ENCODE data around the gene KBTBD12. TPM values are rescaled to one million over a fixed set of nuclear protein-coding genes. Genes with fewer than 3 reads are reported as not detected.
"Not testable (repeated sequence)": the region's sequence is repeated elsewhere in the genome, so short reads cannot be mapped to it uniquely, and the experiment has no call there.

KBTBD12 gene, protein sequence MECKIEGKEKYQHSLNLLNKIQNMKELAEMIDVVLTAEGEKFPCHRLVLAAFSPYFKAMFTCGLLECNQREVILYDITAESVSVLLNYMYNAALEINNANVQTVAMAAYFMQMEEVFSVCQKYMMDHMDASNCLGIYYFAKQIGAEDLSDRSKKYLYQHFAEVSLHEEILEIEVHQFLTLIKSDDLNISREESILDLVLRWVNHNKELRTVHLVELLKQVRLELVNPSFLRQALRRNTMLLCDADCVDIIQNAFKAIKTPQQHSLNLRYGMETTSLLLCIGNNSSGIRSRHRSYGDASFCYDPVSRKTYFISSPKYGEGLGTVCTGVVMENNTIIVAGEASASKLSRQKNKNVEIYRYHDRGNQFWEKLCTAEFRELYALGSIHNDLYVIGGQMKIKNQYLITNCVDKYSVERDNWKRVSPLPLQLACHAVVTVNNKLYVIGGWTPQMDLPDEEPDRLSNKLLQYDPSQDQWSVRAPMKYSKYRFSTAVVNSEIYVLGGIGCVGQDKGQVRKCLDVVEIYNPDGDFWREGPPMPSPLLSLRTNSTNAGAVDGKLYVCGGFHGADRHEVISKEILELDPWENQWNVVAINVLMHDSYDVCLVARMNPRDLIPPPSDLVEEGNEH
- not detected for total RNA-seq

DNA sequence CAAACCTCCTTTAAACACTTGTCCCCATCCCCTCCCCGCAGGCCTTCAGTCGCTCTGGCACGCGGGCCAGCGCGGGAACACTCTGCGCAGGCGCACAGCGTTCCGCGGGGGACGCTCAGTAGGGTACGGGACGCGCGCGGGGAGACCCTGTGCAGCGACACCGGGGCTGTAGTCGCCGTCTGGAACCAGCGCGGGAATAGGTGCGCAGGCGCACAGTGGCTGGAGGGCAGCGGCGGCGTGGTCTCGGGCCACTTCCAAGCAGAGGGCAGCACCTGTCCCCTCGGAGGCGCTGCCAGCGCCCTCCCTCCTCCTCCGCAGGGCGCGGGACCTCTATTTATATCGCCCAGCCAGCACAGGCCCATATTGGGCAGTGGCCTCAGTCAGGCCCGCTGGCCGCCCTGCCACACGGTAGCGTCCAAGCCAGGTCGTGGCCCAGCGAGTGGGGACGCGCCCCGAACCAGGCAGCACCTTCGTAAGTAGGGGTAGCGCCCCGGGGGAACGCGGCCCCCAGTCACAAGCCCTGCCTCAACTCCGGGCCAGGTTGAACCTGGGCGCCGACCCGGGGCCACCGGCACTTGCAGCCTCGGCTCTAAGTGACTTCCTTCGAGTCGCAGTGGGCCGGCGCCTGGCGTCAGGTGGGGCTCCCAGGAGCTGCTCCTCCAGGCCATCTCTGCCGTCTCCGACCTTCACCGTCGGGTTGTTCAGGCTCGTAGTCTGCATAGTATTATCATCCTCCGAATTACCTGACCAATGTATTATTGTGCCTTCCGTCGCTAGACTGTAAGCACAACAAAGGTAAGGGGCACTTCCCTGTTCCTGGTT lies at the start of gene KBTBD12:
Gene KBTBD12 (plus strand): TSS at position 118 of the 822 bp plus-strand sequence. CDS start 7,830 bp downstream, outside the sequence.
- no peak for DNase-seq
- Mint-ChIP-seq H3K36me3 (ENCODE audit: low read depth) (no peaks in the 10 kb centered on the region), H3K4me1 (ENCODE audit: low read depth) (peaks cover 6% of the 10 kb centered on the region), H3K9me3 (no peaks in the 10 kb centered on the region), H3K27ac (no peak within 1 kb of the TSS), H3K27me3 (ENCODE audit: low read depth) (peaks cover 36% of the 10 kb centered on the region), H3K4me3 (no peak within 1 kb of the TSS)
- intact Hi-C loops (cut with micrococcal nuclease) = no loop called here
- CTCF ChIA-PET = no interaction called here

DNA sequence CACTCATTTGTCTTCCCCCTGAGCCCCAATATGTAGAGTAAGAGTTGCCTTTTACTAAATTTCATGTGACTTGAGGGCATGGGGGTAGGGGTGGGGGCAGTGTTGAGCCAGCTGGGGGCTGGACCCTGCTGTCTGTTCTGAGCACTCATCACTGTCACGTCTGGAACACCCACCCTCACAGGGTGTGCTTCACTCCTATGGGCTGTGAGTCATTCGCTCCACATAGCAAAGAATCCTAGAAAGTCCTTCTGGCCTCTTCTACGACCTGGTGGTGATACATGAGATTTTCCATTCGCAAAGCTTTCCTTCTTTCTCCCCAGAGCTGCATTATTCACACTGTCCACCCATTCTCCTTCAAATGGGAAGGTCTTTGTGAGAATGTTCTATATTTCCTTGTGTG lies 49.1 kb upstream of the KBTBD12 start:
- Mint-ChIP-seq H3K27ac (no peak overlapping the region), H3K36me3 (ENCODE audit: low read depth) (no peaks in the 10 kb centered on the region), H3K9me3 (no peaks in the 10 kb centered on the region), H3K4me1 (ENCODE audit: low read depth) (no peaks in the 10 kb centered on the region), H3K4me3 (no peak overlapping the region), H3K27me3 (ENCODE audit: low read depth) (peaks cover 2% of the 10 kb centered on the region)
- intact Hi-C loops (cut with micrococcal nuclease) = no loop called here
- no peak for DNase-seq
- CTCF ChIA-PET = no interaction called here

DNA sequence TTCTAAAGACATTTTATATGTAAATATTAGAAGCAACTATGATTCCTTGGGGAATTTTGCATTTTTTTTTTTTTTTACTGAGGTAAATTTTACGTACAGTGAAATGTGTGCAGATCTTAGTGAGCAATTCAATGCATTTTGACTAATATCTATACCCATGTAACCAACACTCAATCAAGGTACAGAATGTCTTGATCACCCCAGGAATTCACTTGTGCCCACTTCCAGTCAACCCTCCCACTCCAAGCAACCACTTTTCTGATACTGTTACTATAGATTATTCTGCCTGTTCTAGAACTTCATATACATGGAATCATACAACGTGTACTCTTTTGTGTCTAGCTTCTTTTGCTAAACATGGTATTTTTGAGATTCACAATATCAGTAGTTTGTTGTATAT lies 47.6 kb upstream of the KBTBD12 start:
- Mint-ChIP-seq H3K27me3 (ENCODE audit: low read depth) (peaks cover 3% of the 10 kb centered on the region), H3K36me3 (ENCODE audit: low read depth) (no peaks in the 10 kb centered on the region), H3K9me3 (no peaks in the 10 kb centered on the region), H3K4me3 (no peak overlapping the region), H3K27ac (no peak overlapping the region), H3K4me1 (ENCODE audit: low read depth) (no peaks in the 10 kb centered on the region)
- CTCF ChIA-PET = no interaction called here
- intact Hi-C loops (cut with micrococcal nuclease) = no loop called here
- DNase-seq = no peak

DNA sequence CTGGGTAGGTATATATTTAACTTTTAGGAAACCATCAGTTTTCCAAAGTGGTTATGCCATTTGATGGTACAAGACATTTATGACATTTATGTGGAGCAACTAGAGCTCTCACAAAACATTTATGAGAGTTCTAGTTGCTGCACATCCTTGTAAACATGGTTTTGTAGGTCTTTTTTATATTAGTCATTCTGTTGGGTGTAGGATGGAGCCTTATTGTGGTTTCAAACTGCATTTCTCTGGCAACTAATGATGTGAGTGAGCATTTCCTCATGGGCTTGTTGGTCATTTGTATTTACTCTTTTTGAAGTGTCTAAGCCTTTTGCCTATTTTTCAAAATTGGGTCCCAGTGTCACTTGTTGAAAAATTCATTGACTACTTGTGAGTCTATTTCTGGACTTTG lies 47.0 kb upstream of the KBTBD12 start:
- Mint-ChIP-seq H3K4me1 (ENCODE audit: low read depth) (no peaks in the 10 kb centered on the region), H3K27me3 (ENCODE audit: low read depth) (peaks cover 3% of the 10 kb centered on the region), H3K27ac (no peak overlapping the region)

DNA sequence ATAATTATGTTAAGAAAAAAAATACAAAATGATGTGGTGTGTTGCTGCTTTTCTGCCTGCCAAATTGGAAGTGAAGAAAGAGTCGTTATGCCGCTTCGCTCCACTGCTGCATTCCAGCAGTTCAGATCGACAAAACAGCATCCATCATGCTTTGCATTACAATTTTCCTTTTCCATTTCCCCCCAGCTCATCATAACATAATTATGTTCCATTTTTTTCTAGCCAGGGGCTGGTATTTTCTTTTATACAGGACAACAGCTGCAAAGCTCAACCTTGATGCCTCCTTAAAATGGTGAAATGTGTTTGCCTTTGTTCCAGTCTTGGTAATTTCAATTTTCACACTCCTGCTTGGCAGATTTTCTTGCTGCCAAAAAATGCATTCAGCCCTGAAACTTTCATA lies 44.9 kb upstream of the KBTBD12 start:
- Mint-ChIP-seq H3K27ac (no peak overlapping the region), H3K4me3 (no peak overlapping the region), H3K4me1 (ENCODE audit: low read depth) (no peaks in the 10 kb centered on the region), H3K27me3 (ENCODE audit: low read depth) (peaks cover 3% of the 10 kb centered on the region), H3K36me3 (ENCODE audit: low read depth) (no peaks in the 10 kb centered on the region), H3K9me3 (no peaks in the 10 kb centered on the region)
- CTCF ChIA-PET = no interaction called here
- DNase-seq = no peak
- intact Hi-C loops (cut with micrococcal nuclease) = no loop called here

More for the DNA sequence above, 47.0 kb upstream of the KBTBD12 start:
- intact Hi-C loops (cut with micrococcal nuclease) = no loop called here
- no peak overlapping the region for H3K4me3 Mint-ChIP-seq
- H3K9me3 Mint-ChIP-seq = no peaks in the 10 kb centered on the region
- CTCF ChIA-PET = no interaction called here
- DNase-seq = no peak
- no peaks in the 10 kb centered on the region for H3K36me3 Mint-ChIP-seq (ENCODE audit: low read depth)

DNA sequence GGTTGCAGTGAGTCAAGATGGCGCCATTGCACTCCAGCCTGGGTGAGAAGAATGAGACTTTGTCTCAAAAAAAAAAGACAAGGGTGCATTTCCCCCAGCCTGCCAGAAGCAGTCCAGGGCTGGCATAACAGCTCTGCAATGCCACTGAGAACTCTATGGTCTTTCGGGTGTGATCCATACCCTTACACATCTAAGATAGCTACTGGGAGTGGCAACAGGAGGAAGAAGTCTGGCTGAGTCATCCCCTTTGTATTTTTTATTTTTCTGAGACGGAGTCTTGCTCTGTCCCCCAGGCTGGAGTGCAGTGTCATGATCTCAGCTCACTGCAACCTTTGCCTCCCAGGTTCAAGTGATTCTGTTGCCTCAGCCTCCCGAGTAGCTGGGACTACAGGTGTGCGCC lies 40.9 kb upstream of the KBTBD12 start:
- H3K9me3 Mint-ChIP-seq; H3K27me3 Mint-ChIP-seq (ENCODE audit: low read depth); H3K4me3 Mint-ChIP-seq; CTCF ChIA-PET; intact Hi-C loops (cut with micrococcal nuclease); H3K36me3 Mint-ChIP-seq (ENCODE audit: low read depth); DNase-seq; H3K4me1 Mint-ChIP-seq (ENCODE audit: low read depth); H3K27ac Mint-ChIP-seq: not testable (repeated sequence)

DNA sequence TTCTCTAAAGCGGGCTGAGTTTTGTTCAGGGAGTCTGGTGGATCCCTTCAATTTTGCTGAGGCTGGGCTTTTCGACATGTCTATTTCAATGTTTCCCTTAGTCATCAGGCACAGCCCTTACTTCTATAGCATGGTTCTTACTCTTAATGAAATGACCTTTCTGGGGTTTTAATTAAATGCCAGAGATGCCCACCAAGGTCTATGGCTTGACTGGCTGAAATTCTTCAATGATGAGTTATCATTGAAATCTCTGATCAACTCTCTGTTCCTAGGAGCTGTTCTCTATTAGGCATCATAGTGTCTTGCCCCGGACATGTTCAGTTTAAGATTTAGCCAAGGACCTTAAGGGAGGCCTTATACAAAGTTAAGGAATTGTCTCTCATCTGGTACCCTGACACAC lies 33.4 kb upstream of the KBTBD12 start:
- no peak for DNase-seq
- intact Hi-C loops (cut with micrococcal nuclease) = no loop called here
- H3K27me3 Mint-ChIP-seq (ENCODE audit: low read depth) = peaks cover 8% of the 10 kb centered on the region
- H3K36me3 Mint-ChIP-seq (ENCODE audit: low read depth) = no peaks in the 10 kb centered on the region
- H3K4me3 Mint-ChIP-seq = no peak overlapping the region
- H3K4me1 Mint-ChIP-seq (ENCODE audit: low read depth) = no peaks in the 10 kb centered on the region
- H3K27ac Mint-ChIP-seq = no peak overlapping the region
- no peaks in the 10 kb centered on the region for H3K9me3 Mint-ChIP-seq
- CTCF ChIA-PET = no interaction called here

DNA sequence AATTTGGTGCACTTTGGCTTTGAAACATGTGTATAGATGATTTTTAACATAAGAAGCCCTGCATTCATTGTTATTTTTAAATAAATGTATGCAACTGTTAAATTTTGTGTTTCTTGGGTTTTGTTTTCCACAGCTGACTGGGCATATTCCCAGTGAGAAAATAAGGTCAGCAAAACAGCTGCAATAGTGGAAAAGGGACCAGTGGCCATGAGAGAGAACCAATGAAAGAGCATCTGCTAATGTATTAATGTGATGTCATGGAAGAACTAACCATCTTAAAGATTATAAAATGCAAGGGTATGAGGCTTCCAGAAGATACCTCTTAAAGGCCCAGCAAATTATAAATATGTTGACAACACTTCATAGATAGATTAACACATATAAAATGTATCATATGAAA lies 31.0 kb upstream of the KBTBD12 start:
- Mint-ChIP-seq H3K27ac (no peak overlapping the region), H3K9me3 (no peaks in the 10 kb centered on the region), H3K4me3 (no peak overlapping the region), H3K36me3 (ENCODE audit: low read depth) (no peaks in the 10 kb centered on the region), H3K4me1 (ENCODE audit: low read depth) (no peaks in the 10 kb centered on the region), H3K27me3 (ENCODE audit: low read depth) (peaks cover 8% of the 10 kb centered on the region)
- CTCF ChIA-PET = no interaction called here
- DNase-seq = no peak
- intact Hi-C loops (cut with micrococcal nuclease) = no loop called here

DNA sequence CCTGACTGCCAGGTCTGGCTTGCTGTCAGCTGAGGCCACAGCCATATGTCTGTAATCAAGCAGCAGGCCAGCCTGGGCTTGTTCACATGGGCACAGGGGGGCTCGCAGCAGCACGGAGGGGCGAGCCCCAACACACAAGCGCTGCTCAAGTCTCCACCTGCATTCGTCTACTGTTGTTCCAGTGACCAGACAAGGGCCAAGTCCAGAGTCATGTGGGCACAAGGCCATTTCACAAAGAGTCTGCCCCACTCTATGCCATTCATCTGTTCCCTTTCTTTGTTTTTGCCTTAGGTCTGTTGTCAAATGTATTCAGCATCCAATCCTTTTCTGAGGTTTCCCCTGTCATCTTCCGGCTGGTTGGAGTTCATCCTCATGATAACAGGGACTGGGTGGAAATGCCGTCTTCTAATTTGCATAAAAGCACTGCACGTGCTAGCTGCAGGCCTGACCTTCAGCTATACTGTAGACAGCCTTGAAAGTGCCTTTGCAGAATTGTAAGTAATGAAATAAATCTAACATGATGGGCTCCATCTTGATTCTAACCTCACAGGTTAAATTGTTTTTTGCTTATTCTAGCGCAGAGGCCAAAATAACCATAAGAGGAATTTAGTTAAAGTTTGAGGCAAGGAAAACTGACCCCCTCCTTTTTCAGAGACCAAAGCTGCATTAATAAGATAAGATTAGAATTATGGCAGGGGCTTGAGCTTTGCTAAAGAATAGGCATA lies 28.6 kb upstream of the KBTBD12 start:
- peaks cover 15% of the 10 kb centered on the region for H3K9me3 Mint-ChIP-seq
- H3K36me3 Mint-ChIP-seq (ENCODE audit: low read depth) = peaks cover 3% of the 10 kb centered on the region
- H3K4me3 Mint-ChIP-seq = no peak overlapping the region
- intact Hi-C loops (cut with micrococcal nuclease) = no loop called here
- CTCF ChIA-PET = no interaction called here
- H3K27ac Mint-ChIP-seq = no peak overlapping the region
- peaks cover 6% of the 10 kb centered on the region for H3K4me1 Mint-ChIP-seq (ENCODE audit: low read depth)
- peaks cover 8% of the 10 kb centered on the region for H3K27me3 Mint-ChIP-seq (ENCODE audit: low read depth)
- DNase-seq = no peak

DNA sequence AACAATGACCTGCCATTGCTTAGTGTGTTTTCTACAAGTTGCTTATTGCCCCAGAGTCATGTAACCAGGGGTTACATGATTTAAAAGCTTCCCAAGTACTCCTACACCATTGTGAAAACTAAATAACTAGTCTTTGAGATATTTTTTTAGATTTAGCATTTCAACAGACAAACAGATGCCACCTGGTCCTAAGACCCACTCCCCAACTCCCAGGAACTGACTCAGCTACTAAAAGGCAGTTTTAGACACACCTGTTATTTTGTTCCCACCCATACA lies 28.1 kb upstream of the KBTBD12 start:
- CTCF ChIA-PET = no interaction called here
- intact Hi-C loops (cut with micrococcal nuclease) = no loop called here
- Mint-ChIP-seq H3K9me3 (peaks cover 17% of the 10 kb centered on the region), H3K27ac (no peak overlapping the region), H3K27me3 (ENCODE audit: low read depth) (peaks cover 8% of the 10 kb centered on the region), H3K4me3 (no peak overlapping the region), H3K36me3 (ENCODE audit: low read depth) (peaks cover 3% of the 10 kb centered on the region), H3K4me1 (ENCODE audit: low read depth) (peaks cover 6% of the 10 kb centered on the region)
- DNase-seq = no peak

DNA sequence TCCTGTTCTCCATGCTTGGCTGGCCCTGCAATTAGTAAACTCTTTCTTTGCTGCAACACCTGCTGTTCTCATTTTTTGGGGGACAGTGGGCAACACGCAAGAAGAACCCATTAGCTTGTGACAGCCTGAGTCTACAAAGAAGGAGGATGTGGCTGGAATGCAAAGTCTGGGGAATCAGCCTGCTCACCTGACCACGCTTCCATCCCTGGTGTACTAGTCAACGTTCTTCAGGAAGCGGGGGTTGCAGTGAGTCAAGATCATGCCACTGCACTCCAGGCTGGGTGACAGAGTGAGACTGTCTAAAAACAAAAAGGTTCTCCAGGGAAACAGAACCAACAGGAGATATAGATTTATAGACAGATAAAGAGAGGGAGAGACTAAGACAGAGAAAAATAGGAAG lies 27.7 kb upstream of the KBTBD12 start:
- Mint-ChIP-seq H3K27ac (no peak overlapping the region), H3K9me3 (peaks cover 21% of the 10 kb centered on the region), H3K36me3 (ENCODE audit: low read depth) (peaks cover 4% of the 10 kb centered on the region), H3K4me3 (no peak overlapping the region), H3K4me1 (ENCODE audit: low read depth) (peaks cover 6% of the 10 kb centered on the region), H3K27me3 (ENCODE audit: low read depth) (peaks cover 8% of the 10 kb centered on the region)
- no peak for DNase-seq
- CTCF ChIA-PET = no interaction called here
- intact Hi-C loops (cut with micrococcal nuclease) = no loop called here

DNA sequence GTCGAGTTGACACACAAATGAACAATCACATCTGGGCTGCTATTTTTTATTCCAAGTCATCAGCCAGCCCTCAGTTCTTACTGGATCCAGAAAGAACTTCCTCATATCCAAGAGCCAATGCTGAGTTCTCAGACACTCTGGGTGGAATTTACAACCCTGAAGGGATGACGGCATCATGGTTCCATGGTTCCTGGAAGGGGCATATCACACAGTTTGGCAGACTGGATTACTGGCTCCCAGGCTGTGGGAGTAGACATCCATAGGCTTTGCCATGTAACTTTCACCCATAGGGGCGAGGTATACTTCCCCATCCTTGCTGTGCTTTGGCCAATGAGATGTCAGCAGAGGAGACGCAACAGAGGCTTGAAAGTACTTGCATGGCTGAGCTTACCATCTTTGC lies 26.9 kb upstream of the KBTBD12 start:
- H3K27ac Mint-ChIP-seq = no peak overlapping the region
- no peak for DNase-seq
- peaks cover 21% of the 10 kb centered on the region for H3K9me3 Mint-ChIP-seq
- H3K27me3 Mint-ChIP-seq (ENCODE audit: low read depth) = peaks cover 6% of the 10 kb centered on the region
- H3K4me3 Mint-ChIP-seq = no peak overlapping the region
- peaks cover 4% of the 10 kb centered on the region for H3K36me3 Mint-ChIP-seq (ENCODE audit: low read depth)
- intact Hi-C loops (cut with micrococcal nuclease) = no loop called here
- H3K4me1 Mint-ChIP-seq (ENCODE audit: low read depth) = peaks cover 6% of the 10 kb centered on the region
- CTCF ChIA-PET = no interaction called here
